Measurements from ENCODE around the gene SH3BP2.

- TF ChIP-seq CTCF (optimal IDR thresholded peaks at IDR 0.05 in 1 of 3, IDR thresholded peaks at IDR 0.05 in 1 of 3, conservative IDR thresholded peaks at IDR 0.05 in 1 of 3; ENCODE audit: extremely low read depth in 1 of 3, insufficient read depth in 2 of 3, low read length in 3 of 3), result no peak
- TF ChIP-seq EZH2 (IDR thresholded peaks at IDR 0.05; ENCODE audit: low read length), result no peak
Measured at GRCh38 chr4:2809610-2810180, 16.8 kb downstream of the SH3BP2 start.

Data from keratinocyte (primary cell).